Breast epithelium (tissue), 4 donors: ENCODE data around the gene CHN1. TPM values are rescaled to one million over a fixed set of nuclear protein-coding genes. Genes with fewer than 3 reads are reported as not detected.

Experiments used
- DNase-seq, 2 donors: peaks; one replicate each; pipeline ENCODE4 v3.0.0-alpha.2; 2019; ENCODE audit warnings: low spot score in 2 of 2
- H3K27ac ChIP-seq, 2 donors: fragments of 200-600 bp; sonication (generic) in 1 of 2; one replicate each; pipeline ENCODE4 v1.5.1; 2016 to 2019; ENCODE audit warnings: mild to moderate bottlenecking in 1 of 2
- H3K27me3 ChIP-seq, 2 donors: fragments of 200-600 bp; sonication (generic) in 1 of 2; one replicate each; pipeline versions ENCODE4 v1.5.1 to v1.6.0; 2017 to 2019; ENCODE audit warnings: control low read depth in 1 of 2, mild to moderate bottlenecking in 1 of 2
- H3K36me3 ChIP-seq: fragments of 200-600 bp; one replicate; pipeline ENCODE4 v1.5.1; 2019
- H3K4me1 ChIP-seq, 2 donors: fragments of 200-600 bp; sonication (generic); one replicate each; pipeline ENCODE4 v1.5.1; 2016 to 2019; ENCODE audit warnings: control low read depth in 1 of 2
- H3K4me3 ChIP-seq, 3 donors: fragments of 200-600 bp; sonication (generic); 1 replicate in 2 of 3; 2 replicates in 1 of 3; pipeline ENCODE4 v1.5.1; 2016 to 2019; ENCODE audit warnings: mild to moderate bottlenecking in 3 of 3, moderate library complexity in 2 of 3
- H3K9me3 ChIP-seq, 2 donors: fragments of 200-600 bp; sonication (generic) in 1 of 2; one replicate each; pipeline ENCODE4 v1.5.1; 2016 to 2019; ENCODE audit warnings: control low read depth in 1 of 2
- POLR2A ChIP-seq: fragments of 450-650 bp; IDR thresholded peaks from one replicate; pipeline ENCODE4 v1.6.1; 2016; ENCODE audit warnings: antibody characterized with exemption, mild to moderate bottlenecking, moderate library complexity
- POLR2AphosphoS5 ChIP-seq, 3 donors: sonication (generic); formaldehyde crosslinking; IDR thresholded peaks; one replicate each; pipeline ENCODE4 v1.6.1; 2017; ENCODE audit warnings: antibody characterized with exemption in 3 of 3
- intact Hi-C: fragments of 100-400 bp; cut with DNase I; formaldehyde crosslinking; loops from one replicate; pipeline ENCODE4 v1.15.1; 2023; ENCODE audit warnings: low total_unique reads
- total RNA-seq, 3 donors: library from RNA; depleted of rRNA; stranded (reverse); fragments of >200 nt; gene quantifications; one replicate each; pipeline ENCODE4 v1.1.0, GENCODE V29; 2016
- TF ChIP-seq, protein P1 (sequence below), 3 donors: fragments of 450-650 bp; IDR thresholded peaks; one replicate each; pipeline ENCODE4 v1.5.1; 2016 to 2017; ENCODE audit warnings: antibody characterized with exemption in 3 of 3, mild to moderate bottlenecking in 3 of 3, moderate library complexity in 3 of 3

Gene CHN1
- total RNA-seq, 3 donors from 2014 or later, result 9.8 to 14.7 (median 13.4) TPM

DNA sequence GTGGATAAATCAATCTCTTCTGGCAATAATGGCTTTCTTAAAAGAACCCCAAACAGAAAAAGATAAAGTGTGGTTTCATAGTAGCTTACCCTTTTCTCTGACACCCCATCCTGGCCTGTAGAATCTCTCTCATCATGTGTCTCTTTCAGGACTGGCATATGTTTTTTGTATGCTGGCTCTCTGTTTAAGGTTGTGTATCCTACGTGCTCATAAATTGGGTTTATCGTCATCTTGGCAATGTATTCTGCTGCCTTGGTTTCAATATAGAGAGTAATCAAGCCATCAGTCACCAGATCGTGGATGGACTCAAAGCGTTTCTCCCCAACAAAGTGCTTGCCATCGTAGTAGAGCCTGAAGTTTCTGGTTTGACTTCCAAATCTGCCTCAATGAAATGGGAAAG is 127.4 kb downstream of the CHN1 start:
- intact Hi-C loops, result no loop called here
- DNase-seq, result no peak
- TF ChIP-seq POLR2A, result no peak
- TF ChIP-seq, protein P1, sequence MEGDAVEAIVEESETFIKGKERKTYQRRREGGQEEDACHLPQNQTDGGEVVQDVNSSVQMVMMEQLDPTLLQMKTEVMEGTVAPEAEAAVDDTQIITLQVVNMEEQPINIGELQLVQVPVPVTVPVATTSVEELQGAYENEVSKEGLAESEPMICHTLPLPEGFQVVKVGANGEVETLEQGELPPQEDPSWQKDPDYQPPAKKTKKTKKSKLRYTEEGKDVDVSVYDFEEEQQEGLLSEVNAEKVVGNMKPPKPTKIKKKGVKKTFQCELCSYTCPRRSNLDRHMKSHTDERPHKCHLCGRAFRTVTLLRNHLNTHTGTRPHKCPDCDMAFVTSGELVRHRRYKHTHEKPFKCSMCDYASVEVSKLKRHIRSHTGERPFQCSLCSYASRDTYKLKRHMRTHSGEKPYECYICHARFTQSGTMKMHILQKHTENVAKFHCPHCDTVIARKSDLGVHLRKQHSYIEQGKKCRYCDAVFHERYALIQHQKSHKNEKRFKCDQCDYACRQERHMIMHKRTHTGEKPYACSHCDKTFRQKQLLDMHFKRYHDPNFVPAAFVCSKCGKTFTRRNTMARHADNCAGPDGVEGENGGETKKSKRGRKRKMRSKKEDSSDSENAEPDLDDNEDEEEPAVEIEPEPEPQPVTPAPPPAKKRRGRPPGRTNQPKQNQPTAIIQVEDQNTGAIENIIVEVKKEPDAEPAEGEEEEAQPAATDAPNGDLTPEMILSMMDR (IDR thresholded peaks at IDR 0.05), result no peak
- no peak for TF ChIP-seq POLR2AphosphoS5 (IDR thresholded peaks at IDR 0.05)

DNA sequence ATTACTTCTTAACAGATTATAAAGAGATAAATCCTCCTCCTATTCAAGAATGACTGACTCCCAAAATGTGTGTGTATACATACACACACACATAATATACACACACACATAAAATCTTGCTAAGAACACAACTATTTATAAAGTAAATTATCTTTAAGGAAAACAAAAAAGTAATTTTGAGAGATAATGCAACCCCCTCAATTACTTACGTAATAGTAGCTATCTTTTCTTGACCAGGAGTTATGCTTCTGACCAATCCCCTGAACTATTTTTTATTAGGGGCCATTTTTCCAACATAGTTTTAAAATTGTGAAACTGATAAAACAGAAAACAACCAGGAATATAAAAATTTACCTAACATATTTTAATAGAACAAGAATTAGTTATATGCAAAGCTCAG is 127.9 kb downstream of the CHN1 start:
- no peaks in the 10 kb centered on the region for H3K27me3 ChIP-seq
- no peak overlapping the region for H3K4me3 ChIP-seq
- no peaks in the 10 kb centered on the region for H3K4me1 ChIP-seq
- no peak for TF ChIP-seq POLR2AphosphoS5 (IDR thresholded peaks at IDR 0.05)
- TF ChIP-seq POLR2A, result no peak
- TF ChIP-seq, protein P1 (IDR thresholded peaks at IDR 0.05), result no peak
- H3K36me3 ChIP-seq, result no peaks in the 10 kb centered on the region
- DNase-seq, result no peak
- no peaks in the 10 kb centered on the region for H3K9me3 ChIP-seq
- no peak overlapping the region for H3K27ac ChIP-seq
- intact Hi-C loops, result no loop called here

More for the DNA sequence above, 127.4 kb downstream of the CHN1 start:
- H3K4me3 ChIP-seq, result no peak overlapping the region
- no peaks in the 10 kb centered on the region for H3K9me3 ChIP-seq
- H3K4me1 ChIP-seq, result no peaks in the 10 kb centered on the region
- no peaks in the 10 kb centered on the region for H3K36me3 ChIP-seq
- no peaks in the 10 kb centered on the region for H3K27me3 ChIP-seq
- no peak overlapping the region for H3K27ac ChIP-seq

DNA sequence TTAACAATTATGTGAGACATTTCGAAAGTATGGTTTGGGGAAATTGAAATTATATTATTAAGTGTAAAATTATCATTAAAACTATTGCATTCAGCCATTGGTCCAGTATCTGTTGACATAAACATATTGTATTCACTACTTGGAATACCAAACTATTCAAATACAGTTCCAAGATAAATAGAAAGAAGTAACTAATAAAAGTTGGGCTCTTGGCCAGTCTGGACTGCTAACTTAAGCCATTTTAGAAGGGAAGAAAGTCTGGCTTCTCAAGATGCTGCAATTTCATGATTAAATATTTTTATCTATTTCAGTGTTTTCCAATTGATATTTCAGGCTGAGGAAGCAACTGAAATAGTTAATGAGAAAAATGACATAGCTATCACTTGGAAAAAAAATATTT is 131.1 kb downstream of the CHN1 start:
- intact Hi-C loops, result no loop called here

DNA sequence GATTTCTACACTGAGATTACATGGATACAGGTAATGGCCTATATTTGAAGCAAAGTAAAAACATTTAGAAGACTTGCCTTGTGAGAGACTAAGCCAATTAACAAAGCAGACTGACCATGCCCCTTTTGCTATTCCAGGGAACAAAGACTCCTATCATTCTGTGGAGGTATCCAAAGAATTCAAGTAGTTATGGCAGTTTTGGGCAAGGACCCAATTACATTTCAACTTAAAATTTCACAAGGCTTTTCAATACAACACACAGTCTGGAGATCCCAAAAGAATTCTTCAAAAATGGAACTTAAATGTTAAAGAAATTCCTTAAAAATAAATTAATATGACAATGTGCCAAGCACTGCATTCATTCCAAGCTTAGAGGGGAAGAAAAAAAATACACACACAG is 131.7 kb downstream of the CHN1 start:
- Histone ChIP-seq H3K36me3 (no peaks in the 10 kb centered on the region), H3K27ac (no peak overlapping the region), H3K9me3 (no peaks in the 10 kb centered on the region), H3K27me3 (no peaks in the 10 kb centered on the region), H3K4me3 (no peak overlapping the region), H3K4me1 (no peaks in the 10 kb centered on the region)
- DNase-seq, result no peak
- intact Hi-C loops, result no loop called here
- TF ChIP-seq POLR2AphosphoS5 (IDR thresholded peaks at IDR 0.05) (no peak), POLR2A (no peak)
- TF ChIP-seq, protein P1 (IDR thresholded peaks at IDR 0.05), result no peak

More for the DNA sequence above, 131.1 kb downstream of the CHN1 start:
- H3K36me3 ChIP-seq, result no peaks in the 10 kb centered on the region
- H3K27me3 ChIP-seq, result no peaks in the 10 kb centered on the region
- H3K27ac ChIP-seq, result no peak overlapping the region
- no peak overlapping the region for H3K4me3 ChIP-seq
- no peaks in the 10 kb centered on the region for H3K9me3 ChIP-seq
- no peak for TF ChIP-seq POLR2A
- TF ChIP-seq, protein P1 (IDR thresholded peaks at IDR 0.05), result no peak
- no peak for TF ChIP-seq POLR2AphosphoS5 (IDR thresholded peaks at IDR 0.05)
- H3K4me1 ChIP-seq, result no peaks in the 10 kb centered on the region
- no peak for DNase-seq

DNA sequence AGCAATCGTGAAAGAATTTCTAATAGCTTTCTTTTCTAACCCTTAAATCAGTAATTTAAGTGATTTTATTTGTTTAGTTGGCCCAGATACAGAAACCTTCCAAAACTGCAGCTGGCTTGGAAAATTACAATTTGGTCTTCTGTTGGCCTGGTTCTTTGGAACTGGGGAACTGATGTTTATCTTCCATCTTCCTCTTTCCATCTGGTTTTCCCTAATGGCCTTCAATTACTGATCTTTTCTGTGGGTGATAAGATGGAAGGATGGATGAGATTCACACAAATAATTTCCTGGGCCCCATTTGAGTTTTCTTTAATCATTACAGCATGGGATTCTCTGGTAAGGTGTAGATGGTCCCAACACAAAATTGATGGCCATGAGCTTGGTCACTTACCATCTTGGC is 134.4 kb downstream of the CHN1 start:
- no peak for DNase-seq
- intact Hi-C loops, result no loop called here
- no peaks in the 10 kb centered on the region for H3K9me3 ChIP-seq
- no peaks in the 10 kb centered on the region for H3K36me3 ChIP-seq
- TF ChIP-seq POLR2AphosphoS5 (IDR thresholded peaks at IDR 0.05) (no peak), POLR2A (no peak)
- TF ChIP-seq, protein P1 (IDR thresholded peaks at IDR 0.05), result no peak
- H3K27ac ChIP-seq, result no peak overlapping the region
- H3K27me3 ChIP-seq, result no peaks in the 10 kb centered on the region
- no peak overlapping the region for H3K4me3 ChIP-seq
- H3K4me1 ChIP-seq, result no peaks in the 10 kb centered on the region
